Endometrial microvascular endothelial cells (primary cell): ENCODE results near the gene THRAP3. TPM values are rescaled to one million over a fixed set of nuclear protein-coding genes. Genes with fewer than 3 reads are reported as not detected.
"Not testable (repeated sequence)": the region's sequence is repeated elsewhere in the genome, so short reads cannot be mapped to it uniquely, and the experiment has no call there.

Source experiments
- in situ Hi-C: cut with HindIII; loops from 2 replicates; pipeline ENCODE4 v1.10.0; 2017; ENCODE audit warnings: low sequenced_read_pairs, low pct_unique_long_range_greater_than_20kb; ENCODE audit errors: inconsistent ontology term
- total RNA-seq: library from RNA; depleted of rRNA; stranded (reverse); fragments of >200 nt; gene quantifications from one replicate; pipeline ENCODE4 v1.2.3, GENCODE V29; 2015; ENCODE audit errors: inconsistent ontology term

THRAP3 gene
- total RNA-seq, 1 donor from 2014 or later, result 124 TPM

- in situ Hi-C loops, result no loop called here
These were observed 8.2 kb downstream of the THRAP3 start for GRCh38 chr1:36232212-36233095.

- in situ Hi-C loops, result no loop called here
These were observed 12.1 kb downstream of the THRAP3 start for GRCh38 chr1:36236302-36236701.

GRCh38 chr1:36238433-36238832, 14.2 kb downstream of the THRAP3 start:
- in situ Hi-C loops, result no loop called here

GRCh38 chr1:36239941-36240637, 15.8 kb downstream of the THRAP3 start:
- in situ Hi-C loops, result no loop called here

GRCh38 chr1:36247538-36247937, 23.3 kb downstream of the THRAP3 start:
- in situ Hi-C loops, result no loop called here

- in situ Hi-C loops, result no loop called here
These were observed 24.1 kb downstream of the THRAP3 start for GRCh38 chr1:36248250-36248894.

GRCh38 chr1:36251794-36252481, 27.7 kb downstream of the THRAP3 start:
- in situ Hi-C loops, result no loop called here

- in situ Hi-C loops, result not testable (repeated sequence)
These were observed 28.2 kb downstream of the THRAP3 start for GRCh38 chr1:36252482-36252824.

GRCh38 chr1:36253161-36253862, 29.1 kb downstream of the THRAP3 start:
- in situ Hi-C loops, result no loop called here

- in situ Hi-C loops, result no loop called here
These were observed 32.5 kb downstream of the THRAP3 start for GRCh38 chr1:36256558-36257374.

GRCh38 chr1:36257375-36257767, 33.1 kb downstream of the THRAP3 start:
- in situ Hi-C loops, result no loop called here

GRCh38 chr1:36258960-36259344, 34.7 kb downstream of the THRAP3 start:
- in situ Hi-C loops, result no loop called here

- in situ Hi-C loops, result no loop called here
These were observed 44.7 kb downstream of the THRAP3 start for GRCh38 chr1:36268981-36269380.

- in situ Hi-C loops, result no loop called here
These were observed 45.2 kb downstream of the THRAP3 start for GRCh38 chr1:36269408-36269838.

GRCh38 chr1:36273024-36273423, 48.8 kb downstream of the THRAP3 start:
- in situ Hi-C loops, result no loop called here

GRCh38 chr1:36274201-36274600, 50.0 kb downstream of the THRAP3 start:
- in situ Hi-C loops, result no loop called here

- in situ Hi-C loops, result loop anchor here (25.0 kb wide), 1 partner anchor 139 kb away; the partner anchor contains the start of genes COL8A2 and TRAPPC3
These were observed 52.4 kb downstream of the THRAP3 start for GRCh38 chr1:36276688-36277087.
